ENCODE results near the gene PHLPP1.

- TF ChIP-seq, protein P1, sequence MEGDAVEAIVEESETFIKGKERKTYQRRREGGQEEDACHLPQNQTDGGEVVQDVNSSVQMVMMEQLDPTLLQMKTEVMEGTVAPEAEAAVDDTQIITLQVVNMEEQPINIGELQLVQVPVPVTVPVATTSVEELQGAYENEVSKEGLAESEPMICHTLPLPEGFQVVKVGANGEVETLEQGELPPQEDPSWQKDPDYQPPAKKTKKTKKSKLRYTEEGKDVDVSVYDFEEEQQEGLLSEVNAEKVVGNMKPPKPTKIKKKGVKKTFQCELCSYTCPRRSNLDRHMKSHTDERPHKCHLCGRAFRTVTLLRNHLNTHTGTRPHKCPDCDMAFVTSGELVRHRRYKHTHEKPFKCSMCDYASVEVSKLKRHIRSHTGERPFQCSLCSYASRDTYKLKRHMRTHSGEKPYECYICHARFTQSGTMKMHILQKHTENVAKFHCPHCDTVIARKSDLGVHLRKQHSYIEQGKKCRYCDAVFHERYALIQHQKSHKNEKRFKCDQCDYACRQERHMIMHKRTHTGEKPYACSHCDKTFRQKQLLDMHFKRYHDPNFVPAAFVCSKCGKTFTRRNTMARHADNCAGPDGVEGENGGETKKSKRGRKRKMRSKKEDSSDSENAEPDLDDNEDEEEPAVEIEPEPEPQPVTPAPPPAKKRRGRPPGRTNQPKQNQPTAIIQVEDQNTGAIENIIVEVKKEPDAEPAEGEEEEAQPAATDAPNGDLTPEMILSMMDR (conservative IDR thresholded peaks at IDR 0.05; ENCODE audit: low read length), result no peak
- TF ChIP-seq EZH2phosphoT487 (IDR thresholded peaks at IDR 0.05; ENCODE audit: borderline replicate concordance), result no peak
Observed at GRCh38 chr18:62998443-62998842, 283.1 kb downstream of the PHLPP1 start.
